SKM-1 (cell line): ENCODE results near the gene TMCO4.

Source experiments
- DNase-seq: peaks from one replicate; lab custom pipeline; 2025; ENCODE audit not compliant: unreplicated experiment; lab: John Stamatoyannopoulos, UW

TMCO4 gene

GRCh38 chr1:19776933-19777332, 22.8 kb downstream of the TMCO4 start:
- DNase-seq, result no peak

DNA sequence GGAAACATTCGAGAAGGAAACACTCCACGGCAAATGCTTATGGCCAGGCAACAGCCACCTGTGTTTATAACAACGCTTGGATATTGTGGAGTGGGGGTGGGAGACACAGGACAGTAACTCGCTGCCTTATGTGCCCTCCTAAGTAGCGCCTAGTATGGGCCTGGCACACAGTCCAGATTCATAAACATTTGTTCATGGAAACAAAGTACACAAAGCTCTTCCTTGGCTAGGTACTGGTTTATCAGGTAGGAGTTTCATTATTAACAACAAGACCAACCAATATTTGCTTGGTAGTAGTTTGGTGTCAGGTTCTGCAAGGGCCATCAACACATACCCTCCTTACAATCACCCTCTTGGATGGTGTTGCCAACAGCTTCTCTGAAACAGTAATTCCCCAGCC, 23.4 kb downstream of the TMCO4 start:
- DNase-seq, result no peak

GRCh38 chr1:19775831-19776230, 23.9 kb downstream of the TMCO4 start:
- no peak for DNase-seq

DNA sequence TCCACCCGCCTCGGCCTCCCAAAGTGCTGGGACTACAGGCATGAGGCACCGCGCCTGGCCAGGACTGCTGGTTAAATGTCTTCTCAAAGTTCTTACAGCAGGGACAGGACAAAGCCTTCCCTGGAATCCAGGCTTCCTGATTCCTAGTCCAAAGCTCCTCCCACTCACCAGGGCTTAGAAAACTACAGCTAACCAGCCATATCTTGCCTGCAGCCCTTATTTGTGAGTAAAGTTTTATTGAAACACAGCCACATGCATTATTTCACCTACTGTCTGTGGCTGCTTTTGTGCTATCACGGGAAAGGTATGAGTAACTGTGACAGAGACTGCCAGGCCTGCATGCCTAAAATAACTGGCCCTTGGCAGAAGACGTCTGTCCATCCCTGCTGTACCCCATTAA, 24.4 kb downstream of the TMCO4 start:
- no peak for DNase-seq

DNA sequence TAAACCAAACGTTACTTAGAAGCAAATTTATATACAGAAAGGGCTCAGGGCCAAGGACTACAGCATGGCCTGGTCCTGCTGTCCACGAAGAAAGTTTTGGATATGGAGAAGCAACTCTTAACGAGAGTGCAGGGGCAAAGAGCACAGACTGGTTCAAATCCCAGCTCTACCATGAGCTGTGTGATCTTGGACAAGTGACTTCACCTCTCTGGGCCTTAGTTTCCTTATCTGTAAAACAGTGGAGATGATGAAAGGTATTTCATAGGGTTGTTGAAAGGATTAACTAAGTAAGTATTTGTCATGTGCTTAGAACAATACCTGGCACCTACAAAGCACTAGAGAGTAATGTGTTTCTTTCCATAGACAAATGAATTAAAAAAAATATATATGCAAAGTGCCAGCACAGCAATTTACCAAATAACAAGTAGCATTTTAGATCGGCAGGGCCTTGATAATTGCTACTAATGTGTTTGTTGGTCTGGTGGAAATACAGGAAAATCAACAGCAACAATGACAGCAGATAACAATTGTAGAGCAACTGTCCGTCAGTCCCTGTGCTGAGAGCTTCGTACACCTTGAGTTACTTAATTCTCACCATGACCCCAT, 25.4 kb downstream of the TMCO4 start:
- no peak for DNase-seq

DNA sequence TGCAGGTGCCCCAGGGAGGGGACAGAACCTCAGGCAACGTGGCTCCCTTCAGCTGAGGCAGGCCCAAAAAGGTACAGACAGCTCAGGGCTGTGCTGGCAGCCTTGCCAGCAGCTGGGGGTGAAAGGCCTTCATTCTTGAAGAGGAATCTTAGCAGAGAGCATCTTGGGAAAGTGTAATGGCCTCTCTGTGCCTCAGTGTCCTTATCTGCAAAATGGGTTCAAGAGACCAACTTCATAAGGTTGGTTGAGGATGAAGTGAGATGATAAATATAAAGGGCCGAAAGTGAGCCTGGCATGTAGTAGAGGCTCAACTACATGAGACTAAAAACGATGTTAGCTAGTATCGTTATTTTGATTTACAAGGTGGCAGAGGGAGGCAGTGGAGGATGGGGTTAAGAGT, 26.2 kb downstream of the TMCO4 start:
- no peak for DNase-seq

DNA sequence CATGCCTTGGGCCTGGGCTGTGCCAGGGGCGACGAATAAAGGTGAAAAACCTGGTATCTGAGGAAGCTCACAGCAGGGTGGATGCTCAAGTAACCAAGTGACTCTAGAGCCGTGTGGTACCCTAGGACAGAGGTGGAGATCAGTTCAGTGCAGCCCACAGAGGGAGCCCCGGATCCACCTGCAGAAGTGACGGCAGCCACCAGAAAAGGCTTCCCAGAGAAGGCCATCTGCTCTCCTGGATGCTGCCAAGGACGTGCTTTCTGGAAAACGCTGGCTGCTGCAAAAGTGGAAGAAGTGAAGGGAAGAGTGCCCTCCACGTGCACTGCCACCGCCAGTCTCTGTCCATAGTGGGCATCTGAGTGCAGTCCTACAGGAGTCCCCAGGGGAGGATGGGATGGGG, 27.7 kb downstream of the TMCO4 start:
- no peak for DNase-seq

- no peak for DNase-seq
Observed at GRCh38 chr1:19771350-19771749, 28.4 kb downstream of the TMCO4 start.

DNA sequence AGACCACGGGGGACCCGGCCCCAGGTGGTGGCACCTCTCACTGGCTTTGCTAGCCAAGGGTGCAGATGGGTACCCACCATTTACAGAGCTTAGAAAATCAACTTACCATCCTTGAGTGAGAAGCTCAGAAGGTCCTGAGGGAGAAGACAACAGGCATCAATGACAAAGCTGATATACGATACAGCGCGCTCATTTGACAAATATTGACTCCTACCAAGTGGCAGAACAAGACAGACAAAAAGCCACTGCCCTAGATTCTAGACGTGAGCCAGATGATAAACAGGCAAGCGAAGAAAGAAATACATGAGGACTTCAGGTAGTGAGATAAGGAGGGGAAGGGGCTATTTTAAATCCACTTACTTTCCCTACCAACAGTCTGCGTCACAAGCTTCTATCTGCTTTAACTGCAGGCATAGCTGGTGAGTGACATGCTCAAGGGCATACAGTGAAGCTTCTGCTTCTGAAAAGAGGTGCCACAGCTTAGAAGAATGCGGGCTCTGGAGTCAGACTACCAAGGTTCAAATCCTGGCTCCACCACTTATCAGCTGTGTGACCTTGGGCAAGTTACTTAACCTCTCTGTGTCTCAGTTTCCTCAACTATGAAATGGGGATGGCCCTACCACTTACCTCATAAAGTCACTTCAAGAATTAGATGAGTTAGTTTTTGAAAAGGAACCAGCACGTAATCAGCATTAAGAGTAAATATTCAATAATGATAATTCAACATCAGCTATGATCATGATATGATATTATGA, 29.1 kb downstream of the TMCO4 start:
- no peak for DNase-seq

- no peak for DNase-seq
Observed at GRCh38 chr1:19769211-19769932, 30.3 kb downstream of the TMCO4 start.

DNA sequence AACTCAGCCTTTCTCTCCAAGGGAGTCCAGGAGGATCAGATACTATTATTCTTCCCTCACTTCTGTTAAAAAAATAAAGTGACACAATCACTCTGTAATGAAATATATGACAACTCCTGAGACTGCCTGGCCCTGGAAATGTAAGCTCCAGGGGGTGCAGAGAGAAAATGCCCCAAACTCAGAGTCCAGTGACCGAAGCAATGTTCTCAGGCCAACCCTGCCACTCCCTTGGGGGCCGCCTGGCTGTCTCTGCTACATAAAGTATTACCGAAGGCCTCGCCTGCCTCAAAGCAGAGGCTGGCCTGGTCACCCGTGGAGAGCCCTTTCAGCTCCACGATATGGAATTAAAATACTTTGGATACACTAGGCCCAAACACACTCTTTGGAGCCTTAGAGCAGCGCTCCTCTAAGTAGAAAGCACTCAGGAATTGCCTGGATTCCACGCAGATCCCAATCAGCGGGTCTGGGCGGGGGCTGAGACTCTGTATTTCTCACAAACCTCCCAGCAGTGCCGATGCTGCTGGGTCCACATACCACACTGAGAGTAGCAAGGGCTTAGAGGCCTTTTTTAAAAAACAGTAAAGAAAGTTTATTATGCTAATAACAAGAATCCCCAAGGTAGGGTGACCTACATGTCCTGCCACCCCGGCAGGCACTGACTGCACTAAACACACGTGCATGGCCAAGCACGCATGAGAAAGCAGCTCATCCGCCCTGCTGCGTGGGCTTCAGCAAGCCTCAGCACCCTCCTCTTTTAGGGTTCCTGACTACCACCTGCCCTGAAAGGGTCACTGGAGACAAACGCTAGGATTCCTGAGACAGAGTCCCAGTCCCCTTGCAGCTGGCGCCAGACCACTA, 31.1 kb downstream of the TMCO4 start:
- no peak for DNase-seq

DNA sequence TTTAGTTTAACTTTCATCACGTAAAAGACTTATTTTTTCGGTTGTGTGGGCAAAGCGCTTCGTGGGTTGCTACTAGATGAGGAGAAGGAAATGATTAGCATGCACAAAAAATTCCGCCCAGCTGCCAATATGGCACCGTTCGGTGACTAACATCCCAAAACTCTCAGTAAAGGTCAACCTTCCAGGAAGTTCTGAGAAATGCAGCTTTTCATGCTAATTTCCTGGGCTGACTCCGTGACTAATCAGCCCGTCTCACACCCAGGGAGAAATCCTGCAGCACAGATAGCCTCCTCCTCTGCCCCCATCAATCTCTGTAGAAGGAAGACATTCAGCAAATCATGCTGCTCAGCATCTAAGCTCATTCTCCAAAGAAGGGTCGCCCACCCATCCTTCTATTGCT, 34.1 kb downstream of the TMCO4 start:
- DNase-seq, result no peak

DNA sequence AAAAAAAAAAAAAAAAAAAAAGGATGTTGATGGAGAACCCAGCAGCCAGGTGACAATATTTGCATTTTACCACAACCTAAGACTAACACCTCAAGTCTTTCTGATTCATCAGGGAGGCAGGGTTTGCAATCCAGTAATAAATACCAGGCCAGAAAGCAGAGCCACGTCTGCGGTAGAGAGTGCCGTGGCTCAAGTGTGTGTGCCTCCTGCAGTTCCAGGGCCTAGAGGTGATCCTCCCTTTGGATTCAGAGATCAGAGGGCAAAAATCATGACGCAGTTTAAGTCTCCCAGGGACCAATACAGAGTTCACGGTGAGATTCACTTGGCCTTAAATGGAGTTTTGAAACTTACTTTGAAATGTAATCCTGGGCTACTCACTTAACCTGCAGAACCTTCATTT, 34.9 kb downstream of the TMCO4 start:
- no peak for DNase-seq

DNA sequence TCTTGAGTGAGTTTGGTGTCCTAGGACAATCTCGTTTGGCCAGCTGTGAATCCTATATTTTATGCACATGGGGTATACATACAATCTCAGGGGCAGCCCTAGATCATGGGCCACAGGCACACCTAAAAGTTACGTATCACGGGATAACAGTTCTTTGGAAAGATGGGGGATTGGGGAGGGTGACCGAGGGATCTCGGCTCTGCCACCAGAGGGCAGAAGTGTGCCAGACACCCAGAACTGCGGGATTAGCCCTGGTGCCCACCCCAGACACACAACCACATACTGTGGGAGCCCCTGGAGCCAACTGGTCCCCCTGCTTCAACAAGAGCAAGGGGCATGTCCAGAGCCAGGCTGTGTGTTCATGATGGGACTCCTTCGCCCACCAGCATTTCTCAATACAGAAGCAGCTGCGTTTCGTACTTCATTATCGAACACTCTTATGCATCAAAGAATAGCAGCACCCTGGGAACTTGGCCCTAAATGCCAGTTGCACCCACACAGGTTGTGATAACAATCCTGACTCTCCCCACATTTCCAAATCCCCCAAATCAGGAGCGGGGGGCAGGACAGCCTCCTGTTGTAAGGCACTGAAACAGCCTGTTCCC, 37.4 kb downstream of the TMCO4 start:
- no peak for DNase-seq

- DNase-seq, result no peak
Observed at GRCh38 chr1:19759740-19760089, 40.0 kb downstream of the TMCO4 start.

DNA sequence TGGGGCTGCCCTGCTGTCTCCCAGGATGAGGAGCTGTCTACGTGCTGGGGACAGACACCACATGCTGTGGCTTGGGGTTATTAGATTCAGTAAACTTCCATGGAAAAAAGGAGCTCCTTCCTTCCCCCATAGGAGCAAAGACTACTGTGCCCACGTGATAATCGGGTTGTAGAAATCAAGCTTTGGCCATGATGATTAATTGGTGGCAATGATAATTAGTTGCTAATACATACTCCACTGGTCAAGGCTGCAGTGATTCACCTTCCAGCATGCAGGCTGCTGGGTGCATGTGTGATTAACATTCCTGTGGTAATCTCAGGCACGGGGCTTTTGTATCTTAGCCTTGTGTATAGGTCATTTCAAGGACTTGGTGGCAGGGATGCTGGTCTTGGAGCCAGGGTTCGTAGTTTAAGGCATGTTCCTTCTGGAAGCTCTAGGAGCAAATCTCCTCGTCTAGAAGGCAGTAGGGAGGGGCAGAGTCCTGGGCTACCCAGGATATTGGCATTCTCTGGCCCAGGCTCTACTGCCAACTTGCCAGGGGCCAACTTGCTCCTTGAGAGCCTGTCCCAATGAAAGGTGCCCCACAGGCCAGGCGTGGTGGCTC, 41.4 kb downstream of the TMCO4 start:
- no peak for DNase-seq

DNA sequence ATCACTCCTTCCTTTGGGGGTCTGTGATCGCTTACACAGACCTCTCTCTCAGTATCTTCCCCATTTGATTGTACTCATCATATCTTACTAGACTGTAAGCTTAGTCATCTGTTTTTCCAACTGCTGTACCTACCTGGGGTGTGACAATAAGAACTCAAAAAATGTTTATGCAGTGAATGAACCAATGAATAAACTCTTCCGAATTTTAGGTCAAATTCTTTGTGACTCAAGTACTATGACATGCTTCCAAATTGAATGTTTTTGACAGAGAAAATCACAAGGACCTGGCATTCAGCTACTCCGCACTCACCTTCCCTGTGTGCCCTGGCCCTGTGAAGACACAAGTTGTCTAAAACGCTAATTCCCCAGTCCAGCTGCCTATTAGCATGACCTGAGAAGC, 42.1 kb downstream of the TMCO4 start:
- DNase-seq, result no peak

- no peak for DNase-seq
Observed at GRCh38 chr1:19756480-19756879, 43.2 kb downstream of the TMCO4 start.

- DNase-seq, result no peak
Observed at GRCh38 chr1:19754482-19754881, 45.2 kb downstream of the TMCO4 start.

- DNase-seq, result no peak
Observed at GRCh38 chr1:19752083-19752696, 47.5 kb downstream of the TMCO4 start.
